H1 (cell line): Measurements from ENCODE around the gene PIEZO1. TPM values are rescaled to one million over a fixed set of nuclear protein-coding genes. Genes with fewer than 3 reads are reported as not detected.

Experiments
- CBX5 ChIP-seq: fragments of 300-800, 300-1000 bp; sonication (generic); IDR thresholded peaks from 2 replicates; pipeline ENCODE4 v1.7.1; 2016; ENCODE audit warnings: antibody characterized with exemption, low read length, low read depth
- CHD2 ChIP-seq: IDR thresholded peaks from 2 replicates; pipeline ENCODE4 v1.6.1; 2012; ENCODE audit warnings: low read length, improper control_type of control experiment
- FOSL1 ChIP-seq: IDR thresholded peaks from 2 replicates; pipeline ENCODE4 v1.6.1; 2011; ENCODE audit warnings: mild to moderate bottlenecking, low read depth, low read length, moderate library complexity; ENCODE audit not compliant: insufficient read depth
- GTF2F1 ChIP-seq: IDR thresholded peaks from 2 replicates; pipeline ENCODE4 v1.6.1; 2012; ENCODE audit warnings: low read depth, low read length, improper control_type of control experiment, borderline replicate concordance
- KDM1A ChIP-seq: fragments of 200-600, 300-600 bp; sonication (generic); IDR thresholded peaks from 2 replicates; pipeline ENCODE4 v1.7.1; 2016; ENCODE audit warnings: mild to moderate bottlenecking, low read length, borderline replicate concordance
- KDM5A ChIP-seq: fragments of 200-600 bp; IDR thresholded peaks from 2 replicates; pipeline ENCODE4 v1.7.1; 2012; ENCODE audit warnings: mild to moderate bottlenecking, low read length, inconsistent platforms, mixed read lengths
- POU5F1 ChIP-seq: IDR thresholded peaks from 2 replicates; pipeline ENCODE4 v1.6.1; 2011; ENCODE audit warnings: low read depth, mild to moderate bottlenecking, low read length, moderate library complexity
- YY1 ChIP-seq: IDR thresholded peaks from 2 replicates; pipeline ENCODE4 v1.6.1; 2011; ENCODE audit warnings: low read depth, mild to moderate bottlenecking, low read length
- polyA plus RNA-seq, 7 experiments: library from polyadenylated mRNA; depleted of rRNA in 3 of 7; stranded (reverse) in 5 of 7; unstranded in 2 of 7; fragments of >200 nt in 5 of 7; fragments of 200-250 nt in 2 of 7; gene quantifications; 1 replicate in 5 of 7; 2 replicates in 1 of 7; 4 replicates in 1 of 7; pipeline versions ENCODE4 v1.2.1 to v1.2.3, GENCODE V29; 2011 to 2013; ENCODE audit warnings: missing spikeins in 2 of 7, mixed read lengths in 2 of 7
- total RNA-seq: library from RNA; stranded (reverse); fragmentation: NEBNext Ultra II Directional; extraction: Animal tissue kit (Norgen Biotek cat#: 25700); gene quantifications from 2 replicates; pipeline ENCODE4 v1.2.1, GENCODE V29; 2021

PIEZO1 gene
- total and polyA plus RNA-seq, 2 of the 8 experiments (the other 6 are each of a cell fraction or from before 2014, with no cell fraction given): 42.3 to 67.5 TPM

- TF ChIP-seq CHD2 (no peak), KDM5A (no peak), CBX5 (no peak), KDM1A (no peak), YY1 (no peak), GTF2F1 (no peak), FOSL1 (no peak), POU5F1 (no peak)
Measured at GRCh38 chr16:88793251-88793954, 8.4 kb upstream of the PIEZO1 start (continued).
